NOMO-1 (cell line): ENCODE data around the gene HRG.
"Not testable (repeated sequence)": the region's sequence is repeated elsewhere in the genome, so short reads cannot be mapped to it uniquely, and the experiment has no call there.

Experiments
- DNase-seq, 2 experiments: peaks; one replicate each; lab custom pipeline; 2025; ENCODE audit not compliant: unreplicated experiment in 2 of 2; lab: John Stamatoyannopoulos, UW

Gene HRG, protein sequence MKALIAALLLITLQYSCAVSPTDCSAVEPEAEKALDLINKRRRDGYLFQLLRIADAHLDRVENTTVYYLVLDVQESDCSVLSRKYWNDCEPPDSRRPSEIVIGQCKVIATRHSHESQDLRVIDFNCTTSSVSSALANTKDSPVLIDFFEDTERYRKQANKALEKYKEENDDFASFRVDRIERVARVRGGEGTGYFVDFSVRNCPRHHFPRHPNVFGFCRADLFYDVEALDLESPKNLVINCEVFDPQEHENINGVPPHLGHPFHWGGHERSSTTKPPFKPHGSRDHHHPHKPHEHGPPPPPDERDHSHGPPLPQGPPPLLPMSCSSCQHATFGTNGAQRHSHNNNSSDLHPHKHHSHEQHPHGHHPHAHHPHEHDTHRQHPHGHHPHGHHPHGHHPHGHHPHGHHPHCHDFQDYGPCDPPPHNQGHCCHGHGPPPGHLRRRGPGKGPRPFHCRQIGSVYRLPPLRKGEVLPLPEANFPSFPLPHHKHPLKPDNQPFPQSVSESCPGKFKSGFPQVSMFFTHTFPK

GRCh38 chr3:186665625-186666188 is at the start of gene HRG:
TSS of gene HRG (plus strand) at chr3:186666014. CDS start at chr3:186666032, 18 bp downstream.
- no peak for DNase-seq

DNA sequence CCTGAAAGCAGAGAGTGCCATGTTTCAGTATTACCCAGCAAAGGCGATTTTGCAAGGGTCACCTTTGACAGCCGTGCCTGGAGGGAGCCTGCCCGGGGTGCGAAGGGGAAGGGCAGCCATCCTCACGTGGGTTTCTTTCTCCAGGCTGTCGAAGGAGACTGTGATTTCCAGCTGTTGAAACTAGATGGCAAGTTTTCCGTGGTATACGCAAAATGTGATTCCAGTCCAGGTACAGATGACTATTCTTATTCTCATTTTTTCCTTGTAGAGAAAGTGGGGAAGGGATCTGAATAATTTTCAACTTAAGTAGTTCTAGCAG is 49.6 kb upstream of the HRG start:
- no peak for DNase-seq

- peak; percentile 87 to 94 for DNase-seq
These were observed 48.5 kb upstream of the HRG start for GRCh38 chr3:186617036-186617946.

- DNase-seq = no peak
These were observed 47.4 kb upstream of the HRG start for GRCh38 chr3:186618318-186618938.

- DNase-seq = no peak
These were observed 46.0 kb upstream of the HRG start for GRCh38 chr3:186619787-186620212.

GRCh38 chr3:186620213-186621092 is 45.4 kb upstream of the HRG start:
- DNase-seq = no peak

- no peak for DNase-seq
These were observed 43.7 kb upstream of the HRG start for GRCh38 chr3:186621894-186622650.

DNA sequence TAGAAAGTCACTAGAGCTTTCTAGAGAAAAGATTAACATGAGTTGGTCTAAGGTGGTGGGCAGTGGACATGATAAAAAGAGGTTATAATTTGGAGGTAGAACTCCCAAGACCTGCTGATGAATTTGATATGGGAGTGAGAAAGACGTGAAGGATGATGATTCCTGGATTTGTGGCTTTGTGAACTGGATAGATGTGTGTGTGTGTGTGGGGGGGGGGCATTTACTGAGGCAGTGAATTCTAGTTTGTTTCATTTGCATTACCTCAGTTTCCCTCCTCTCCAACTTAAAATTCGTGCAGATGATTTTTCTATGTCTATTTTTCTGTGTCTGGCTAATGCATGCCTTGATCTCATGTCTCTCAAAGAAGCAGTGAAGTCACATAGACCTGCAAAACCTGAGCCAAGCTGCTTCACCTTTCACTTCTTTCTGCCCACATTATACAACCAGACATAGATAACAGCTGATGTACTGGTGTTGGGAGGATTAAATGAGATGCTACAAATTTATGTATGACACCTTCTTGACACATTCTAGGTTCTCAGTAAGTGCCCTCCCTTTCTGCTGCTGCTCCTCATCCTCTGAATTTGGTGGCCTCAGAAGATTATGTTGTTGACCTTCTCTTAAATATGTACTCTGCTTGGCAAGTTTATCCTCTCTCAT is 43.0 kb upstream of the HRG start:
- no peak for DNase-seq

DNA sequence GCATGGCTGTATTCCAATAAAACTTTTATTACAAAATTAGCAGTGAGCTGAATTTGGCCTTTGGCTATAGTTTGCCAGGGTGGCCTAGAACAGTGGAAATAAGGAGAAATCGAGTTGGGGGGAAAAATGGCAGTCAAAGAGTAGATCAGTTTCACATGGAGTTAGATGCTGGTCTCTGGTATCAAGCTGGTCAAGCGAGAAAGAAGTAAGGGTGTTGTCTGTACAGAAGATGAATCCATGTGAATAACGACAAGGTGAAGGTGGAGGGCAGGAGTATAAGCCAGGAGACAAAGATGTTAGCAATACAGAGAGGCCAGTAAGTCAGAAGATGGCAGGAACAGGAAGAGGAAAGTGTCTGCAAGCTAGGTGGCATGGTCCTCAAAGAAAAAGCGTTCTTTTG is 41.2 kb upstream of the HRG start:
- no peak for DNase-seq

GRCh38 chr3:186625600-186626042 is 40.2 kb upstream of the HRG start:
- no peak for DNase-seq

DNA sequence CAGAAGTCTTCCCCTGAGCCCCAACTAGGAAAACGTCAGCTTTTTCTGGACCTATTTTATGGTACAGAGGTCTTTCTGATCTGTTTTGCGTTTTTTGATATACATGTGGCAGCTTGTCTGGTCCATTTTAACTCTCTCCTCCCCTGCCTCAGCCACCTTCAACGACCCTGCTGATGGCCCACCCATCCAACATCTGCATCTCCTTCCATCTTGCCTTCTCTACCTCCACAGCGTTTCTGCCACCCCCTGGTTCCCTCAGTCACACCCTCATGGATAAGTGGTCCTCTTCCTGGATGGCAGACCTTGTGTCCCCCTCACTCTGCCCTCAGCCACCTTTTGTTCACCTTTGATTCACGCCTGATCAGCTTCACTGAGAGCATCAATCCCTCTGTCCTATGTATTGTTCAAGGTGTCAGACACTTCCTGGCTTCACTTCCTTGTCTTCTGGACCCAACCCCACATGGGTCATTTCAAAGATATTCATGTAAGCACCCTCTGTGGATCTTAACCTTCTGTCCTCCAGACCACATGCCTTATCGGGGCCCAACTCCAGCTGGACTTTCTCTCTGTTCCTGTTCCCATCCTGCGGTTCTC is 39.5 kb upstream of the HRG start:
- no peak for DNase-seq

- DNase-seq = no peak
These were observed 37.9 kb upstream of the HRG start for GRCh38 chr3:186627852-186628414.

GRCh38 chr3:186628756-186629155 is 37.1 kb upstream of the HRG start:
- DNase-seq = no peak

DNA sequence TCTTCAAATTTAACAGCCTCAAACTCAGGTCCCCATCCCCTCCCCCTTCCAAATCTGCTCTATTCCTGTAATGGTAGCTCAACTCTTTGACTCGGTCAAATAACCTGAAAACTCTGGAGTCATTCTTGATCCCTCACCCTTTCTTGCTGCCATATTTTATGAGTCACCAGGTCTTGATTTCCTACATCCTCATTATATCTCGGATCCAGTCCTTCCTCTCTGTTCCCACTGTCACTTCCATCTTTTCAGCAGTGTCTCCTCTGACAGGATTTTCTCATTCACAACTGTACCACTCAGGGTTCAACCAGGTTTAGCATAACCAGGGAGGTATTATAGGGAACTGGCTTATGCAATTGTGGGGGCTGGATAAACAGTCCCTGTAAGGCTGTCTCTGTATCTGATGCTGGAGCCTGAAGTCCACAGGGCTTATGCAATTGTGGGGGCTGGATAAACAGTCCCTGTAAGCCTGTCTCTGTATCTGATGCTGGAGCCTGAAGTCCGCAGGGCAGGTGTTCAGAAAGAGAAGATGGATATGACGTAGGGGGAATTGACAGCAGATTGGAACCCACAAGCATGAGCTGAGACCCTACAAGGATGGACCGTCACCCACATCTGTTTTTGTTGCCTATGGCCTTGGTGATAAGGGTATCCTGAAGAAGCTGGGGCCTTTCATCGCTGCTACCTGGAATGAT is 34.7 kb upstream of the HRG start:
- DNase-seq = no peak

DNA sequence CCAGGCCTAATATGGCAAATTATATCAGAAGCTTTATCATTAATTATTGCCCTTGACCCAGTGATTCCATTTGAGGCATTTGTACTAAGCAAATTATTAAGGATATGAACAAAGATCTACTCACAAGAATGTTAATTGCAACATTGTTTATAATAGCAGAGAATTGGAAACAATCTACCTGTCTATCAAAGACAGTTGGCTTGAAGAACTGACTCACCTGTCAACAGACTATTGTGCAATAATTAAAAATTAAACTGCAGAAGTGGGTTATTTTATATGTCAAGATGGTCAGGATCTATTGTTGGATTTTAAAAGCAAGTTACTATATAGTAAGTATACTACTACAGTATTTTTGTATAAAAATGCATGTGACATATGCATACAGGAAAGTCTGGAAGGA is 32.3 kb upstream of the HRG start:
- DNase-seq = no peak

GRCh38 chr3:186634207-186634606 is 31.6 kb upstream of the HRG start:
- not testable (repeated sequence) for DNase-seq

DNA sequence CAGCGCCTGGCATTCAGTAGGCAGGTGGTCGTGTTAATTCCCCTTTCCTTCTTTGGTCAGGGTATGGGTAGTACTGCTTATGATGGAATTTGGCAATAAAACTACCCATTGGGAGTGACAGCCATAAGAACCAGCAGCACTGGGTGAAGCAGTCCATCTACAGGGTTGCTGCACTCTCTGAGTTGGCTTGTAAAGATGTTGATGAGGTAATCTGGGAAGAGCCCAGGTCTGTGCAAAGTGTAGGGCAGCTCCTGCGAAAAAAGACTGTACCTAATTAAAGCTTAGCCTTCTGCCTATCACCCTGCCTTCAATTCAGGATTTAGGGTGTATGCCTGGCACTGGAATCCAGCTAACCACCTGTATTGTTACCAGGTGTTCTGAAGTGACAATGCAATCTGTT is 30.3 kb upstream of the HRG start:
- DNase-seq = no peak
